CD4-positive, CD25-positive, alpha-beta regulatory T cell (primary cell): Measurements from ENCODE around the gene B3GAT1. TPM values are rescaled to one million over a fixed set of nuclear protein-coding genes. Genes with fewer than 3 reads are reported as not detected.

Source experiments
- ATAC-seq, 2 donors: fragments of 150-1000 bp; cut with Tn5 transposase; one replicate each; pipeline ENCODE4 v1.10.0; 2021; ENCODE audit warnings: low read depth in 2 of 2, moderate number of reproducible peaks in 2 of 2, moderate library complexity in 1 of 2
- DNase-seq, 3 donors: peaks; one replicate each; pipeline versions ENCODE4 v3.0.0 to v3.0.0-alpha.2; 2012 to 2022; ENCODE audit warnings: mixed read lengths in 1 of 3
- H3K27ac ChIP-seq: one replicate; pipeline ENCODE4 v1.7.0; 2013; ENCODE audit warnings: mild to moderate bottlenecking, low read length; ENCODE audit not compliant: insufficient read depth, poor library complexity, severe bottlenecking
- H3K27me3 ChIP-seq: one replicate; pipeline ENCODE4 v1.7.0; 2013; ENCODE audit warnings: low read length; ENCODE audit not compliant: control insufficient read depth, insufficient read depth
- H3K36me3 ChIP-seq: one replicate; pipeline ENCODE4 v1.7.0; 2013; ENCODE audit warnings: mild to moderate bottlenecking, low read length, moderate library complexity; ENCODE audit not compliant: control insufficient read depth, insufficient read depth
- H3K4me1 ChIP-seq: 2 replicates; pipeline ENCODE4 v1.7.0; 2013; ENCODE audit warnings: mild to moderate bottlenecking, low read length; ENCODE audit not compliant: insufficient read depth, control insufficient read depth, poor library complexity, severe bottlenecking
- H3K4me3 ChIP-seq: one replicate; pipeline ENCODE4 v1.7.0; 2013; ENCODE audit warnings: low read depth, mild to moderate bottlenecking, low read length, moderate library complexity
- H3K9me3 ChIP-seq, 2 experiments: 1 replicate in 1 of 2; 2 replicates in 1 of 2; pipeline ENCODE4 v1.7.0; 2013; ENCODE audit warnings: low read length in 2 of 2, mild to moderate bottlenecking in 1 of 2, moderate library complexity in 1 of 2; ENCODE audit not compliant: control insufficient read depth in 2 of 2
- H3K27ac Mint-ChIP-seq, 3 donors: one replicate each; pipeline ENCODE4 v1.8.0; 2020 to 2022; ENCODE audit warnings: mild to moderate bottlenecking in 3 of 3, mixed read lengths in 3 of 3, moderate library complexity in 2 of 3
- H3K27me3 Mint-ChIP-seq: one replicate; pipeline ENCODE4 v1.8.0; 2022; ENCODE audit warnings: mild to moderate bottlenecking, mixed read lengths
- H3K36me3 Mint-ChIP-seq: one replicate; pipeline ENCODE4 v1.8.0; 2020; ENCODE audit warnings: mixed read lengths
- H3K4me1 Mint-ChIP-seq, 4 donors: one replicate each; pipeline ENCODE4 v1.8.0; 2020 to 2022; ENCODE audit warnings: mixed read lengths in 4 of 4, mild to moderate bottlenecking in 1 of 4
- H3K4me3 Mint-ChIP-seq, 4 donors: one replicate each; pipeline ENCODE4 v1.8.0; 2020 to 2022; ENCODE audit warnings: mild to moderate bottlenecking in 4 of 4, mixed read lengths in 4 of 4, moderate library complexity in 3 of 4
- H3K9me3 Mint-ChIP-seq, 7 donors: one replicate each; pipeline ENCODE4 v1.8.0; 2020 to 2022; ENCODE audit warnings: mixed read lengths in 7 of 7, mild to moderate bottlenecking in 3 of 7, moderate library complexity in 2 of 7
- polyA plus RNA-seq, 4 donors: library from polyadenylated mRNA; unstranded; fragments of 300-500 nt; fragmentation: Illumina TruSeq; gene quantifications; one replicate each; pipeline ENCODE4 v1.2.3, GENCODE V29; 2021
- total RNA-seq: library from RNA; stranded (reverse); gene quantifications from one replicate; pipeline ENCODE4 v1.2.3, GENCODE V29; 2022

The B3GAT1 gene
- total and polyA plus RNA-seq, 5 donors from 2014 or later = 1.9 TPM; not detected in 4

GRCh38 chr11:134338068-134338467 is 74.0 kb downstream of the B3GAT1 start:
- no peaks in the 10 kb centered on the region for H3K9me3 Mint-ChIP-seq
- no peak overlapping the region for H3K27ac Mint-ChIP-seq
- no peaks in the 10 kb centered on the region for H3K36me3 Mint-ChIP-seq
- Histone ChIP-seq H3K36me3 (no peaks in the 10 kb centered on the region), H3K4me1 (no peaks in the 10 kb centered on the region), H3K27me3 (peaks cover 9% of the 10 kb centered on the region), H3K27ac (no peak overlapping the region), H3K4me3 (no peak overlapping the region), H3K9me3 (no peaks in the 10 kb centered on the region)
- DNase-seq (no peak), ATAC-seq (no peak)
- peaks cover 18% of the 10 kb centered on the region for H3K27me3 Mint-ChIP-seq
- no peak overlapping the region for H3K4me3 Mint-ChIP-seq
- peaks cover 0 to 1% (median 0%) of the 10 kb centered on the region in 4 donors for H3K4me1 Mint-ChIP-seq

- peaks cover 11% of the 10 kb centered on the region for H3K27me3 ChIP-seq
- Mint-ChIP-seq H3K27me3 (peaks cover 23% of the 10 kb centered on the region), H3K27ac (no peak overlapping the region), H3K4me3 (no peak overlapping the region), H3K4me1 (peaks cover 0 to 8% (median 4%) of the 10 kb centered on the region in 4 donors), H3K9me3 (no peaks in the 10 kb centered on the region), H3K36me3 (no peaks in the 10 kb centered on the region)
- H3K4me3 ChIP-seq = no peak overlapping the region
- H3K4me1 ChIP-seq = peaks cover 7% of the 10 kb centered on the region
- ATAC-seq (no peak), DNase-seq (no peak)
- H3K36me3 ChIP-seq = no peaks in the 10 kb centered on the region
- H3K27ac ChIP-seq = no peak overlapping the region
- H3K9me3 ChIP-seq = no peaks in the 10 kb centered on the region
Observed at GRCh38 chr11:134337051-134337450, 75.0 kb downstream of the B3GAT1 start.

GRCh38 chr11:134334796-134335571 is 77.1 kb downstream of the B3GAT1 start:
- ATAC-seq (no peak), DNase-seq (no peak)
- H3K27ac ChIP-seq = no peak overlapping the region
- peaks cover 17% of the 10 kb centered on the region for H3K4me1 ChIP-seq
- H3K4me3 ChIP-seq = no peak overlapping the region
- no peaks in the 10 kb centered on the region for H3K36me3 ChIP-seq
- no peaks in the 10 kb centered on the region for H3K9me3 Mint-ChIP-seq
- H3K27ac Mint-ChIP-seq = no peak overlapping the region
- no peaks in the 10 kb centered on the region for H3K9me3 ChIP-seq
- no peaks in the 10 kb centered on the region for H3K36me3 Mint-ChIP-seq
- peaks cover 27% of the 10 kb centered on the region for H3K27me3 Mint-ChIP-seq
- peaks cover 0 to 14% (median 5%) of the 10 kb centered on the region in 4 donors for H3K4me1 Mint-ChIP-seq
- peak overlapping the region in 1 of 4 donors; percentile 71 for H3K4me3 Mint-ChIP-seq
- peaks cover 14% of the 10 kb centered on the region for H3K27me3 ChIP-seq

GRCh38 chr11:134333946-134334345 is 78.1 kb downstream of the B3GAT1 start:
- peak overlapping the region in 2 of 4 donors; percentile 21 to 59 for H3K4me3 Mint-ChIP-seq
- Histone ChIP-seq H3K27ac (no peak overlapping the region), H3K4me1 (peaks cover 17% of the 10 kb centered on the region), H3K4me3 (no peak overlapping the region), H3K9me3 (no peaks in the 10 kb centered on the region), H3K27me3 (peaks cover 14% of the 10 kb centered on the region), H3K36me3 (no peaks in the 10 kb centered on the region)
- H3K9me3 Mint-ChIP-seq = no peaks in the 10 kb centered on the region
- peaks cover 34% of the 10 kb centered on the region for H3K27me3 Mint-ChIP-seq
- H3K27ac Mint-ChIP-seq = no peak overlapping the region
- no peak for DNase-seq
- ATAC-seq = no peak
- peaks cover 0 to 14% (median 5%) of the 10 kb centered on the region in 4 donors for H3K4me1 Mint-ChIP-seq
- H3K36me3 Mint-ChIP-seq = no peaks in the 10 kb centered on the region

- Mint-ChIP-seq H3K27me3 (peaks cover 34% of the 10 kb centered on the region), H3K4me3 (peak overlapping the region; percentile 80 to 95 (median 84)), H3K4me1 (peaks cover 0 to 14% (median 5%) of the 10 kb centered on the region in 4 donors), H3K9me3 (no peaks in the 10 kb centered on the region), H3K36me3 (no peaks in the 10 kb centered on the region), H3K27ac (peak overlapping the region in 1 of 3 donors; percentile 83)
- Histone ChIP-seq H3K27ac (no peak overlapping the region), H3K9me3 (no peaks in the 10 kb centered on the region), H3K36me3 (no peaks in the 10 kb centered on the region), H3K4me3 (no peak overlapping the region), H3K27me3 (peaks cover 14% of the 10 kb centered on the region), H3K4me1 (peaks cover 17% of the 10 kb centered on the region)
- ATAC-seq (no peak), DNase-seq (no peak)
Observed at GRCh38 chr11:134333312-134333711, 78.7 kb downstream of the B3GAT1 start.

- Histone ChIP-seq H3K27me3 (peaks cover 14% of the 10 kb centered on the region), H3K36me3 (no peaks in the 10 kb centered on the region), H3K4me3 (no peak overlapping the region), H3K9me3 (no peaks in the 10 kb centered on the region), H3K27ac (no peak overlapping the region), H3K4me1 (peaks cover 17% of the 10 kb centered on the region)
- peaks cover 0 to 14% (median 5%) of the 10 kb centered on the region in 4 donors for H3K4me1 Mint-ChIP-seq
- H3K27ac Mint-ChIP-seq = peak overlapping the region in 2 of 3 donors; percentile 53 to 83
- peaks cover 34% of the 10 kb centered on the region for H3K27me3 Mint-ChIP-seq
- ATAC-seq (no peak), DNase-seq (no peak)
- peak overlapping the region; percentile 80 to 95 (median 84) for H3K4me3 Mint-ChIP-seq
- H3K9me3 Mint-ChIP-seq = no peaks in the 10 kb centered on the region
- no peaks in the 10 kb centered on the region for H3K36me3 Mint-ChIP-seq
Observed at GRCh38 chr11:134332782-134333181, 79.3 kb downstream of the B3GAT1 start.

- Histone ChIP-seq H3K4me3 (no peak overlapping the region), H3K27ac (no peak overlapping the region), H3K4me1 (peaks cover 17% of the 10 kb centered on the region), H3K9me3 (no peaks in the 10 kb centered on the region), H3K27me3 (peaks cover 14% of the 10 kb centered on the region), H3K36me3 (no peaks in the 10 kb centered on the region)
- Mint-ChIP-seq H3K9me3 (peaks cover 0 to 2% (median 0%) of the 10 kb centered on the region in 7 donors), H3K4me1 (peaks cover 0 to 14% (median 5%) of the 10 kb centered on the region in 4 donors), H3K27ac (no peak overlapping the region), H3K27me3 (peaks cover 34% of the 10 kb centered on the region), H3K4me3 (peak overlapping the region; percentile 80 to 95 (median 84)), H3K36me3 (no peaks in the 10 kb centered on the region)
- DNase-seq = peak in 1 of 3 donors; percentile 18
- ATAC-seq = peak in 1 of 2 donors; percentile 15
Observed at GRCh38 chr11:134332189-134332631, 79.8 kb downstream of the B3GAT1 start.
